BLaER1 treated with 17β-estradiol and CSF1 and Interleukin-3, amounts not matched to agents 10 nM and 100 nM (cell line): ENCODE results near the gene LMCD1.

Experiments used
- H3K27ac ChIP-seq, 11 experiments: shearing (Covaris generic); formaldehyde crosslinking; 2 replicates each; pipeline ENCODE4 v1.8.1; 2022
- H3K27me3 ChIP-seq, 11 experiments: shearing (Covaris generic); formaldehyde crosslinking; 2 replicates each; pipeline ENCODE4 v1.8.1; 2022
- H3K36me3 ChIP-seq, 11 experiments: shearing (Covaris generic); formaldehyde crosslinking; 2 replicates each; pipeline ENCODE4 v1.8.1; 2022
- H3K4me1 ChIP-seq, 10 experiments: shearing (Covaris generic); formaldehyde crosslinking; 2 replicates each; pipeline ENCODE4 v1.8.1; 2022
- H3K4me2 ChIP-seq, 11 experiments: shearing (Covaris generic); formaldehyde crosslinking; 2 replicates each; pipeline ENCODE4 v1.8.1; 2022
- H3K4me3 ChIP-seq, 10 experiments: shearing (Covaris generic); formaldehyde crosslinking; 2 replicates each; pipeline ENCODE4 v1.8.1; 2022
- H3K9ac ChIP-seq, 11 experiments: shearing (Covaris generic); formaldehyde crosslinking; 2 replicates each; pipeline ENCODE4 v1.8.1; 2022
- H3K9me3 ChIP-seq, 11 experiments: shearing (Covaris generic); formaldehyde crosslinking; replicated peaks in 1 of 11; 2 replicates each; pipeline ENCODE4 v1.8.1; 2022
- H4K20me1 ChIP-seq, 11 experiments: shearing (Covaris generic); formaldehyde crosslinking; 2 replicates each; pipeline ENCODE4 v1.8.1; 2022
- Cebpa-rat ChIP-seq, 11 experiments: shearing (Covaris generic); IDR thresholded peaks; 2 replicates each; pipeline ENCODE4 v1.8.1; 2022

The LMCD1 gene

GRCh38 chr3:8555725-8556472 lies 54.3 kb downstream of the LMCD1 start:
- peak overlapping the region in 6 of 11 experiments; percentile 57 to 81 (median 62); a peak in 11 of 22 replicates for H3K27ac ChIP-seq

GRCh38 chr3:8556473-8556869 lies 54.8 kb downstream of the LMCD1 start:
- peak overlapping the region in 2 of 11 experiments; percentile 4 to 81; a peak in 1 of 22 replicates for H3K27ac ChIP-seq
- H3K36me3 ChIP-seq, result no peaks in the 10 kb centered on the region
- H3K9me3 ChIP-seq, result peaks cover 0 to 15% (median 6%) of the 10 kb centered on the region in 11 experiments; a peak in 7 of 22 replicates
- H4K20me1 ChIP-seq, result no peaks in the 10 kb centered on the region
- H3K4me3 ChIP-seq, result no peak overlapping the region
- H3K27me3 ChIP-seq, result no peaks in the 10 kb centered on the region
- H3K4me2 ChIP-seq, result peak overlapping the region in 6 of 11 experiments; percentile 79 to 85 (median 80); a peak in 8 of 22 replicates
- no peak for TF ChIP-seq Cebpa-rat (IDR thresholded peaks at IDR 0.05)
- H3K4me1 ChIP-seq, result peaks cover 4 to 43% (median 24%) of the 10 kb centered on the region in 10 experiments; a peak in 19 of 20 replicates
- H3K9ac ChIP-seq, result no peak overlapping the region

More at GRCh38 chr3:8555725-8556472, 54.3 kb downstream of the LMCD1 start:
- no peaks in the 10 kb centered on the region for H3K27me3 ChIP-seq
- no peak overlapping the region for H3K4me3 ChIP-seq
- peaks cover 0 to 15% (median 6%) of the 10 kb centered on the region in 11 experiments; a peak in 7 of 22 replicates for H3K9me3 ChIP-seq
- H3K4me1 ChIP-seq, result peaks cover 4 to 45% (median 24%) of the 10 kb centered on the region in 10 experiments; a peak in 19 of 20 replicates
- no peak for TF ChIP-seq Cebpa-rat (IDR thresholded peaks at IDR 0.05)
- no peaks in the 10 kb centered on the region for H4K20me1 ChIP-seq
- H3K4me2 ChIP-seq, result peak overlapping the region in 10 of 11 experiments; percentile 40 to 85 (median 79); a peak in 20 of 22 replicates
- peak overlapping the region in 4 of 11 experiments; percentile 37 to 70 (median 54); a peak in 6 of 22 replicates for H3K9ac ChIP-seq
- H3K36me3 ChIP-seq, result no peaks in the 10 kb centered on the region

GRCh38 chr3:8557298-8557697 lies 55.7 kb downstream of the LMCD1 start:
- TF ChIP-seq Cebpa-rat (IDR thresholded peaks at IDR 0.05), result no peak
- Histone ChIP-seq H3K36me3 (no peaks in the 10 kb centered on the region), H3K9ac (no peak overlapping the region), H3K4me3 (no peak overlapping the region), H3K4me2 (peak overlapping the region in 2 of 11 experiments; percentile 10 to 79; a peak in 2 of 22 replicates), H3K4me1 (peaks cover 4 to 43% (median 24%) of the 10 kb centered on the region in 10 experiments; a peak in 19 of 20 replicates), H3K27me3 (no peaks in the 10 kb centered on the region), H4K20me1 (no peaks in the 10 kb centered on the region), H3K9me3 (peaks cover 0 to 15% (median 6%) of the 10 kb centered on the region in 11 experiments; a peak in 7 of 22 replicates), H3K27ac (no peak overlapping the region)

- Histone ChIP-seq H3K4me1 (peaks cover 4 to 41% (median 24%) of the 10 kb centered on the region in 10 experiments; a peak in 19 of 20 replicates), H3K4me2 (peak overlapping the region in 3 of 11 experiments; percentile 16 to 37 (median 20); a peak in 3 of 22 replicates), H3K27me3 (no peaks in the 10 kb centered on the region), H3K4me3 (no peak overlapping the region), H3K27ac (no peak overlapping the region), H4K20me1 (no peaks in the 10 kb centered on the region), H3K9me3 (peaks cover 0 to 15% (median 6%) of the 10 kb centered on the region in 11 experiments; a peak in 7 of 22 replicates), H3K36me3 (no peaks in the 10 kb centered on the region), H3K9ac (no peak overlapping the region)
- TF ChIP-seq Cebpa-rat (IDR thresholded peaks at IDR 0.05), result no peak
Observed at GRCh38 chr3:8558645-8559044, 57.0 kb downstream of the LMCD1 start.

- peaks cover 0 to 15% (median 6%) of the 10 kb centered on the region in 11 experiments; a peak in 7 of 22 replicates for H3K9me3 ChIP-seq
- H3K27me3 ChIP-seq, result no peaks in the 10 kb centered on the region
- peaks cover 4 to 34% (median 23%) of the 10 kb centered on the region in 10 experiments; a peak in 19 of 20 replicates for H3K4me1 ChIP-seq
- H4K20me1 ChIP-seq, result no peaks in the 10 kb centered on the region
- no peak overlapping the region for H3K9ac ChIP-seq
- H3K4me2 ChIP-seq, result no peak overlapping the region
- no peak overlapping the region for H3K4me3 ChIP-seq
- H3K36me3 ChIP-seq, result no peaks in the 10 kb centered on the region
- H3K27ac ChIP-seq, result no peak overlapping the region
- no peak for TF ChIP-seq Cebpa-rat (IDR thresholded peaks at IDR 0.05)
Observed at GRCh38 chr3:8559351-8559750, 57.7 kb downstream of the LMCD1 start.

- TF ChIP-seq Cebpa-rat (IDR thresholded peaks at IDR 0.05), result no peak
- Histone ChIP-seq H3K4me2 (no peak overlapping the region), H3K9ac (no peak overlapping the region), H3K4me1 (peaks cover 0 to 22% (median 11%) of the 10 kb centered on the region in 10 experiments; a peak in 18 of 20 replicates), H4K20me1 (no peaks in the 10 kb centered on the region), H3K27me3 (no peaks in the 10 kb centered on the region), H3K27ac (no peak overlapping the region), H3K9me3 (peaks cover 0 to 15% (median 6%) of the 10 kb centered on the region in 11 experiments; a peak in 7 of 22 replicates), H3K4me3 (no peak overlapping the region), H3K36me3 (no peaks in the 10 kb centered on the region)
Observed at GRCh38 chr3:8560366-8561007, 58.9 kb downstream of the LMCD1 start.

GRCh38 chr3:8561370-8561769 lies 59.7 kb downstream of the LMCD1 start:
- Histone ChIP-seq H3K4me1 (peaks cover 0 to 14% (median 3%) of the 10 kb centered on the region in 10 experiments; a peak in 13 of 20 replicates), H3K4me2 (no peak overlapping the region), H3K27me3 (no peaks in the 10 kb centered on the region), H3K9ac (no peak overlapping the region), H4K20me1 (no peaks in the 10 kb centered on the region), H3K27ac (no peak overlapping the region), H3K9me3 (peaks cover 0 to 15% (median 6%) of the 10 kb centered on the region in 11 experiments; a peak in 7 of 22 replicates), H3K4me3 (no peak overlapping the region), H3K36me3 (no peaks in the 10 kb centered on the region)
- TF ChIP-seq Cebpa-rat (IDR thresholded peaks at IDR 0.05), result no peak

- Histone ChIP-seq H4K20me1 (no peaks in the 10 kb centered on the region), H3K9ac (no peak overlapping the region), H3K9me3 (peaks cover 0 to 15% (median 6%) of the 10 kb centered on the region in 11 experiments; a peak in 7 of 22 replicates), H3K4me2 (no peak overlapping the region), H3K27ac (no peak overlapping the region), H3K36me3 (no peaks in the 10 kb centered on the region), H3K4me3 (no peak overlapping the region), H3K27me3 (no peaks in the 10 kb centered on the region), H3K4me1 (peaks cover 0 to 7% (median 0%) of the 10 kb centered on the region in 10 experiments; a peak in 2 of 20 replicates)
- no peak for TF ChIP-seq Cebpa-rat (IDR thresholded peaks at IDR 0.05)
Observed at GRCh38 chr3:8562081-8562595, 60.5 kb downstream of the LMCD1 start.
